LNCaP clone FGC (cell line): ENCODE data around the gene ZNF888.
"Not testable (repeated sequence)": the region's sequence is repeated elsewhere in the genome, so short reads cannot be mapped to it uniquely, and the experiment has no call there.

Experiments
- DNase-seq: peaks from one replicate; pipeline ENCODE4 v3.0.0-alpha.2; 2011; ENCODE audit warnings: low read depth
- H3K4me3 ChIP-seq: 2 replicates; pipeline ENCODE4 v1.5.1; 2011; ENCODE audit warnings: mild to moderate bottlenecking, low read depth, low read length, control low read depth
- TF ChIP-seq, protein P1 (sequence below): IDR thresholded peaks from 2 replicates; pipeline ENCODE4 v1.5.1; 2012; ENCODE audit warnings: mild to moderate bottlenecking; ENCODE audit not compliant: control insufficient read depth, insufficient read depth; ENCODE audit errors: extremely low read depth

ZNF888 gene

GRCh38 chr19:52957591-52957990, 34.4 kb upstream of the ZNF888 start:
- TF ChIP-seq, protein P1, sequence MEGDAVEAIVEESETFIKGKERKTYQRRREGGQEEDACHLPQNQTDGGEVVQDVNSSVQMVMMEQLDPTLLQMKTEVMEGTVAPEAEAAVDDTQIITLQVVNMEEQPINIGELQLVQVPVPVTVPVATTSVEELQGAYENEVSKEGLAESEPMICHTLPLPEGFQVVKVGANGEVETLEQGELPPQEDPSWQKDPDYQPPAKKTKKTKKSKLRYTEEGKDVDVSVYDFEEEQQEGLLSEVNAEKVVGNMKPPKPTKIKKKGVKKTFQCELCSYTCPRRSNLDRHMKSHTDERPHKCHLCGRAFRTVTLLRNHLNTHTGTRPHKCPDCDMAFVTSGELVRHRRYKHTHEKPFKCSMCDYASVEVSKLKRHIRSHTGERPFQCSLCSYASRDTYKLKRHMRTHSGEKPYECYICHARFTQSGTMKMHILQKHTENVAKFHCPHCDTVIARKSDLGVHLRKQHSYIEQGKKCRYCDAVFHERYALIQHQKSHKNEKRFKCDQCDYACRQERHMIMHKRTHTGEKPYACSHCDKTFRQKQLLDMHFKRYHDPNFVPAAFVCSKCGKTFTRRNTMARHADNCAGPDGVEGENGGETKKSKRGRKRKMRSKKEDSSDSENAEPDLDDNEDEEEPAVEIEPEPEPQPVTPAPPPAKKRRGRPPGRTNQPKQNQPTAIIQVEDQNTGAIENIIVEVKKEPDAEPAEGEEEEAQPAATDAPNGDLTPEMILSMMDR = no peak
- no peak for DNase-seq
- H3K4me3 ChIP-seq = no peak overlapping the region

- TF ChIP-seq, protein P1 = no peak
- DNase-seq = no peak
- no peak overlapping the region for H3K4me3 ChIP-seq
Measured at GRCh38 chr19:52956917-52957316, 33.7 kb upstream of the ZNF888 start.

DNA sequence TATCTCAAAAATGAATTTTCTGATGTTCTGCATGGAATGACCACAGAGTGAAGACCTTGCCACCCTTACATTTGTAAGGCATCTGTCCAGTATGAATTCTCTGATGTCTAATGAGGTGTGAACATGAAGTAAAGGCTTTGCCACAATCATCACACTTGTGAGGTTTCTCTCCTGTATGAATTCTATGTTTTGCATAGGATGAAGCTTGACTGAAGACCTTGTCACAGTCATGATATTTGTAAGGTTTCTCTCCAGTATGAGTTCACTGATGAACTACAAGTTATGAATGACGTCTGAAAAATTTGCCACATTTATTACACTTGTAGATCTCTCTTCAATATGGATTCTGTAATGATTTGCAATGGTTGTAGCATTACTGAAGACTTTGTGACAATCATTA, 26.2 kb upstream of the ZNF888 start:
- TF ChIP-seq, protein P1 = no peak
- H3K4me3 ChIP-seq = no peak overlapping the region
- DNase-seq = no peak

GRCh38 chr19:52948025-52948770, 25.0 kb upstream of the ZNF888 start:
- H3K4me3 ChIP-seq = no peak overlapping the region
- DNase-seq = no peak
- TF ChIP-seq, protein P1 = no peak

DNA sequence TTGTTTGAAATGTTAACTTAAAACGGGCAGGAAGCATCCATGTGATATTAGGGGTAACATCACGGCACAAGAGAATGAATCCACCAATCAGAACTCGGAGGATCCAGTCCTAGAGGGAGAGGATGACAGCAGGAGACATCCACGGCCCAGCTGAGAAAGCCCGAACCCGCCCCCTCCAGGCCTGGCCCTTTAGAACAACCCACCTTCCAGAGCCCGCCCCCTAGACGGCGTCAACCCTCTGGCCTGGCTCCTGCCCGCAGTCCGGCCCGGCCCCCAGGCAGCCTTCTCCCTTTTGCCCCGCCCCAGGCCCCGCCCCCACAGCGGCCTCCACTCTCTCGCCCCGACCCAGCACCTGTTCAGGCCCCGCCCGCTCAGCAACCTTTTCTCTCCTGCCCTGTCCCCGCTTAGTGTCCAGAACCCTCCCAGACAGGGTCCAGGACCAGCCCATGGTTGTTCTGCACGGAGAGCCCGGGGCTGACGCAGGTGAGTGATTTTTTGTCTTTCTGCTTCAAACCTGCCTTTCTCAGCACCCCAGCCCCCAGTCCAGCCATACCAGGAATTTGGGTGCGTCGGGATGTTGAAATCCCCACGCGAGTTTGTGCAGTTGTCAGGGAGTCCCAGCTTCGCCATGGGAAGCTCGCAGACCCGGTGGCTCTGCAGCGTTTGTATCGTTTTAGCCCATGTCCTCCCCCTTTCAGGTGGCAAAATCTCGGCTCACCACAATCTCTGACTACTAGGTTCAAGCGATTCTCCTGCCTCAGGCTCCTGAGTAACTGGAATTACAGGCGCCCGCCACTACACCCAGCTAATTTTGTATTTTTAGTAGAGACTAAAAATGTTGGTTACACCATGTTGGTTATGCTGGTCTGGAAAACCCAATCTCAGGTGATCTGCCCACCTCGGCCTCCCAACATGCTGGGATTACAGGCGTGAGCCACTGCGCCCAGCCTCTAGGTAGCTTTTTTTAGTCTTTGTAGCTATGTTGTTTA, 23.4 kb upstream of the ZNF888 start:
- no peak overlapping the region for H3K4me3 ChIP-seq
- DNase-seq = no peak
- TF ChIP-seq, protein P1 = no peak

- TF ChIP-seq, protein P1 = no peak
- no peak for DNase-seq
Measured at GRCh38 chr19:52945652-52946321, 22.6 kb upstream of the ZNF888 start.

GRCh38 chr19:52944703-52945493, 21.7 kb upstream of the ZNF888 start:
- not testable (repeated sequence) for DNase-seq, H3K4me3 ChIP-seq

More at GRCh38 chr19:52945652-52946321, 22.6 kb upstream of the ZNF888 start:
- no peak overlapping the region for H3K4me3 ChIP-seq
